ENCODE measurements around the gene HSPA1A. TPM values are rescaled to one million over a fixed set of nuclear protein-coding genes. Genes with fewer than 3 reads are reported as not detected.

Gene HSPA1A
- total and polyA plus RNA-seq, 9 of the 15 experiments (the other 6 are each of a cell fraction or from before 2014, with no cell fraction given), result 2.2 to 273 (median 107) TPM

DNA sequence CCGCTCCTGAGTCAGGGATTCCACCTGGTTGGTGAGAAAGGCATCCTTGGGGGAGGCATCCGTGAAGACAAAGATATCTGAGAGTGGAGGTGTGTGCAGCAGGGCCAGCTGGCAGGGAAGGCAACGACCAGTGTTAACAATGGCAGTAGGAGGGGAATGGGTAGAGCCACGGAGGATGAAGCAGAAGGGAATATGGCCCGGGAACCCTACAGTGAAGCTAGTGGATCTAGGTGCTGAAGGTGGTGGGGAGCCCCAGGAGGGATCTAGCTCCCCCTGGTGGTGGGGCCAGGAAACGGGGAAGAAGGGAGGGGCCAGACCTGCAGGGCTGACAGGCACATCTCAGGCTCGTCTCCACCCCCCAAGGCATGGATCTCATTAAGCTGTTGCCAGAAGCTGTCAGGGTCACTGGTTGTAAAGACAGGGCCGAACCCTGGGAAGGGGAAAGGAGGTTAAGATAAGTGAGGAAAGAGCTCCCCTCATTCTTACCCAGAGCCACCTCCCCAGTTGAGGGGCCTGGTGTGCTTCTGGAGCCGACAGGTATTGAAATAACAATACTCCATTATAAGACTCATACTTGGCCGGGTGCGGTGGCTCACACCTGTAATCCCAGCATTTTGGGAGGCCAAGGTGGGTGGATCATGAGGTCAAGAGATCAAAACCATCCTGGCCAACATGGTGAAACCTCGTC is 45.5 kb upstream of the HSPA1A start (continued):
- TF ChIP-seq, protein P1, sequence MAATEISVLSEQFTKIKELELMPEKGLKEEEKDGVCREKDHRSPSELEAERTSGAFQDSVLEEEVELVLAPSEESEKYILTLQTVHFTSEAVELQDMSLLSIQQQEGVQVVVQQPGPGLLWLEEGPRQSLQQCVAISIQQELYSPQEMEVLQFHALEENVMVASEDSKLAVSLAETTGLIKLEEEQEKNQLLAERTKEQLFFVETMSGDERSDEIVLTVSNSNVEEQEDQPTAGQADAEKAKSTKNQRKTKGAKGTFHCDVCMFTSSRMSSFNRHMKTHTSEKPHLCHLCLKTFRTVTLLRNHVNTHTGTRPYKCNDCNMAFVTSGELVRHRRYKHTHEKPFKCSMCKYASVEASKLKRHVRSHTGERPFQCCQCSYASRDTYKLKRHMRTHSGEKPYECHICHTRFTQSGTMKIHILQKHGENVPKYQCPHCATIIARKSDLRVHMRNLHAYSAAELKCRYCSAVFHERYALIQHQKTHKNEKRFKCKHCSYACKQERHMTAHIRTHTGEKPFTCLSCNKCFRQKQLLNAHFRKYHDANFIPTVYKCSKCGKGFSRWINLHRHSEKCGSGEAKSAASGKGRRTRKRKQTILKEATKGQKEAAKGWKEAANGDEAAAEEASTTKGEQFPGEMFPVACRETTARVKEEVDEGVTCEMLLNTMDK (IDR thresholded peaks at IDR 0.05; ENCODE audit: borderline replicate concordance, insufficient read depth, low read depth, low read length, poor library complexity, severe bottlenecking), result peak; percentile 96
- TF ChIP-seq, protein P2, sequence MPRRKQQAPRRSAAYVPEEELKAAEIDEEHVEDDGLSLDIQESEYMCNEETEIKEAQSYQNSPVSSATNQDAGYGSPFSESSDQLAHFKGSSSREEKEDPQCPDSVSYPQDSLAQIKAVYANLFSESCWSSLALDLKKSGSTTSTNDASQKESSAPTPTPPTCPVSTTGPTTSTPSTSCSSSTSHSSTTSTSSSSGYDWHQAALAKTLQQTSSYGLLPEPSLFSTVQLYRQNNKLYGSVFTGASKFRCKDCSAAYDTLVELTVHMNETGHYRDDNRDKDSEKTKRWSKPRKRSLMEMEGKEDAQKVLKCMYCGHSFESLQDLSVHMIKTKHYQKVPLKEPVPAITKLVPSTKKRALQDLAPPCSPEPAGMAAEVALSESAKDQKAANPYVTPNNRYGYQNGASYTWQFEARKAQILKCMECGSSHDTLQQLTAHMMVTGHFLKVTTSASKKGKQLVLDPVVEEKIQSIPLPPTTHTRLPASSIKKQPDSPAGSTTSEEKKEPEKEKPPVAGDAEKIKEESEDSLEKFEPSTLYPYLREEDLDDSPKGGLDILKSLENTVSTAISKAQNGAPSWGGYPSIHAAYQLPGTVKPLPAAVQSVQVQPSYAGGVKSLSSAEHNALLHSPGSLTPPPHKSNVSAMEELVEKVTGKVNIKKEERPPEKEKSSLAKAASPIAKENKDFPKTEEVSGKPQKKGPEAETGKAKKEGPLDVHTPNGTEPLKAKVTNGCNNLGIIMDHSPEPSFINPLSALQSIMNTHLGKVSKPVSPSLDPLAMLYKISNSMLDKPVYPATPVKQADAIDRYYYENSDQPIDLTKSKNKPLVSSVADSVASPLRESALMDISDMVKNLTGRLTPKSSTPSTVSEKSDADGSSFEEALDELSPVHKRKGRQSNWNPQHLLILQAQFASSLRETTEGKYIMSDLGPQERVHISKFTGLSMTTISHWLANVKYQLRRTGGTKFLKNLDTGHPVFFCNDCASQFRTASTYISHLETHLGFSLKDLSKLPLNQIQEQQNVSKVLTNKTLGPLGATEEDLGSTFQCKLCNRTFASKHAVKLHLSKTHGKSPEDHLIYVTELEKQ (CRISPR knock-in tag; IDR thresholded peaks at IDR 0.05), result no peak
- no peak for TF ChIP-seq POU5F1 (IDR thresholded peaks at IDR 0.05; ENCODE audit: borderline replicate concordance, low read depth, low read length, partially characterized antibody)
- TF ChIP-seq GABPA (tag; conservative IDR thresholded peaks at IDR 0.05; ENCODE audit: low read depth), result no peak
- TF ChIP-seq ZNF134 (CRISPR knock-in tag; conservative IDR thresholded peaks at IDR 0.05), result no peak
- no peak for TF ChIP-seq NFXL1 (CRISPR knock-in tag; IDR thresholded peaks at IDR 0.05)
- TF ChIP-seq, protein P3, sequence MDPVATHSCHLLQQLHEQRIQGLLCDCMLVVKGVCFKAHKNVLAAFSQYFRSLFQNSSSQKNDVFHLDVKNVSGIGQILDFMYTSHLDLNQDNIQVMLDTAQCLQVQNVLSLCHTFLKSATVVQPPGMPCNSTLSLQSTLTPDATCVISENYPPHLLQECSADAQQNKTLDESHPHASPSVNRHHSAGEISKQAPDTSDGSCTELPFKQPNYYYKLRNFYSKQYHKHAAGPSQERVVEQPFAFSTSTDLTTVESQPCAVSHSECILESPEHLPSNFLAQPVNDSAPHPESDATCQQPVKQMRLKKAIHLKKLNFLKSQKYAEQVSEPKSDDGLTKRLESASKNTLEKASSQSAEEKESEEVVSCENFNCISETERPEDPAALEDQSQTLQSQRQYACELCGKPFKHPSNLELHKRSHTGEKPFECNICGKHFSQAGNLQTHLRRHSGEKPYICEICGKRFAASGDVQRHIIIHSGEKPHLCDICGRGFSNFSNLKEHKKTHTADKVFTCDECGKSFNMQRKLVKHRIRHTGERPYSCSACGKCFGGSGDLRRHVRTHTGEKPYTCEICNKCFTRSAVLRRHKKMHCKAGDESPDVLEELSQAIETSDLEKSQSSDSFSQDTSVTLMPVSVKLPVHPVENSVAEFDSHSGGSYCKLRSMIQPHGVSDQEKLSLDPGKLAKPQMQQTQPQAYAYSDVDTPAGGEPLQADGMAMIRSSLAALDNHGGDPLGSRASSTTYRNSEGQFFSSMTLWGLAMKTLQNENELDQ (CRISPR knock-in tag; IDR thresholded peaks at IDR 0.05; ENCODE audit: borderline replicate concordance), result 0 out of 2 replicates have a peak, but pooled peaks have one; percentile 40
- peak; percentile 50 for TF ChIP-seq CXXC5 (CRISPR knock-in tag; IDR thresholded peaks at IDR 0.05)
- peak; percentile 99 for TF ChIP-seq XRCC5 (IDR thresholded peaks at IDR 0.05; ENCODE audit: low read depth, low read length)
- TF ChIP-seq PRPF4 (IDR thresholded peaks at IDR 0.05; ENCODE audit: insufficient read depth, low read depth, low read length, poor library complexity, severe bottlenecking), result no peak
- TF ChIP-seq GTF2A2 (tag; IDR thresholded peaks at IDR 0.05), result no peak
- peak; percentile 79; the same call in 1 of the 2 replicates for TF ChIP-seq ZC3H8 (IDR thresholded peaks at IDR 0.05)
- TF ChIP-seq, protein P4, sequence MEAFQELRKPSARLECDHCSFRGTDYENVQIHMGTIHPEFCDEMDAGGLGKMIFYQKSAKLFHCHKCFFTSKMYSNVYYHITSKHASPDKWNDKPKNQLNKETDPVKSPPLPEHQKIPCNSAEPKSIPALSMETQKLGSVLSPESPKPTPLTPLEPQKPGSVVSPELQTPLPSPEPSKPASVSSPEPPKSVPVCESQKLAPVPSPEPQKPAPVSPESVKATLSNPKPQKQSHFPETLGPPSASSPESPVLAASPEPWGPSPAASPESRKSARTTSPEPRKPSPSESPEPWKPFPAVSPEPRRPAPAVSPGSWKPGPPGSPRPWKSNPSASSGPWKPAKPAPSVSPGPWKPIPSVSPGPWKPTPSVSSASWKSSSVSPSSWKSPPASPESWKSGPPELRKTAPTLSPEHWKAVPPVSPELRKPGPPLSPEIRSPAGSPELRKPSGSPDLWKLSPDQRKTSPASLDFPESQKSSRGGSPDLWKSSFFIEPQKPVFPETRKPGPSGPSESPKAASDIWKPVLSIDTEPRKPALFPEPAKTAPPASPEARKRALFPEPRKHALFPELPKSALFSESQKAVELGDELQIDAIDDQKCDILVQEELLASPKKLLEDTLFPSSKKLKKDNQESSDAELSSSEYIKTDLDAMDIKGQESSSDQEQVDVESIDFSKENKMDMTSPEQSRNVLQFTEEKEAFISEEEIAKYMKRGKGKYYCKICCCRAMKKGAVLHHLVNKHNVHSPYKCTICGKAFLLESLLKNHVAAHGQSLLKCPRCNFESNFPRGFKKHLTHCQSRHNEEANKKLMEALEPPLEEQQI (IDR thresholded peaks at IDR 0.05), result no peak
